H1 (cell line): ENCODE data around the gene LGI4. TPM values are rescaled to one million over a fixed set of nuclear protein-coding genes. Genes with fewer than 3 reads are reported as not detected.
A peak's percentile ranks its signal among the peaks of the same experiment; 100 is the strongest.

Source experiments
- CTCF ChIA-PET: fragments of 300-600 bp; sonication (Branson Sonifier 250); formaldehyde crosslinking; loops from one replicate; lab custom pipeline; 2021; ENCODE audit not compliant: partially characterized antibody; lab: Charles Lee
- POLR2A ChIA-PET: fragments of 300-600 bp; sonication (Branson Sonifier 250); formaldehyde crosslinking; loops from one replicate; lab custom pipeline; 2021; ENCODE audit warnings: inconsistent platforms; ENCODE audit not compliant: partially characterized antibody; lab: Charles Lee
- DNase-seq, 2 experiments: peaks; one replicate each; pipeline versions ENCODE4 v3.0.0 to v3.0.0-alpha.2; 2010 to 2022; ENCODE audit warnings: low spot score in 2 of 2, low read depth in 1 of 2, mixed read lengths in 1 of 2
- FAIRE-seq: peaks from 2 replicates; lab custom pipeline; 2011; peaks lifted over from hg19 to GRCh38; lab: Jason Lieb, UNC
- H2AFZ ChIP-seq: 2 replicates; pipeline ENCODE4 v1.8.1; 2012; ENCODE audit warnings: low read length, inconsistent platforms
- H2AK5ac ChIP-seq: 2 replicates; pipeline ENCODE4 v1.6.1; 2013; ENCODE audit warnings: low read depth, low read length
- H2BK120ac ChIP-seq: replicated peaks from 2 replicates; pipeline ENCODE3; 2013; ENCODE audit warnings: low read depth, low read length, inconsistent platforms
- H2BK12ac ChIP-seq: 2 replicates; pipeline ENCODE4 v1.6.1; 2013; ENCODE audit warnings: low read depth, low read length
- H2BK15ac ChIP-seq: 2 replicates; pipeline ENCODE4 v1.6.1; 2013; ENCODE audit warnings: low read length
- H2BK20ac ChIP-seq: 2 replicates; pipeline ENCODE4 v1.6.1; 2013; ENCODE audit warnings: low read length
- H2BK5ac ChIP-seq: 2 replicates; pipeline ENCODE4 v1.6.1; 2013; ENCODE audit warnings: low read depth, low read length
- H3K14ac ChIP-seq: 2 replicates; pipeline ENCODE4 v1.6.1; 2013; ENCODE audit warnings: inconsistent platforms; ENCODE audit not compliant: insufficient read length
- H3K18ac ChIP-seq: 2 replicates; pipeline ENCODE4 v1.6.1; 2013; ENCODE audit warnings: low read length; ENCODE audit errors: extremely low read depth
- H3K23ac ChIP-seq: 2 replicates; pipeline ENCODE4 v1.6.1; 2013; ENCODE audit warnings: inconsistent platforms; ENCODE audit not compliant: insufficient read length
- H3K23me2 ChIP-seq: 2 replicates; pipeline ENCODE4 v1.6.1; 2013; ENCODE audit warnings: low read depth, low read length
- H3K27ac ChIP-seq: 2 replicates; pipeline ENCODE4 v1.6.1; 2011; ENCODE audit warnings: low read depth, low read length, inconsistent platforms
- H3K27me3 ChIP-seq, 4 experiments: replicated peaks in 1 of 4; 1 replicate in 1 of 4; 2 replicates in 3 of 4; pipeline versions ENCODE4 v1.6.1 to v1.8.1; 2011 to 2013; ENCODE audit warnings: low read length in 3 of 4, mild to moderate bottlenecking in 3 of 4, inconsistent platforms in 2 of 4, mixed read lengths in 2 of 4, moderate library complexity in 1 of 4; ENCODE audit not compliant: control insufficient read depth in 3 of 4, insufficient read depth in 3 of 4; ENCODE audit errors: extremely low read depth in 1 of 4
- H3K36me3 ChIP-seq, 4 experiments: 2 replicates each; pipeline versions ENCODE4 v1.6.1 to v1.8.1; 2011 to 2013; ENCODE audit warnings: mild to moderate bottlenecking in 4 of 4, low read length in 3 of 4, moderate library complexity in 2 of 4, control low read depth in 1 of 4, inconsistent platforms in 1 of 4; ENCODE audit not compliant: insufficient read depth in 4 of 4, control insufficient read depth in 2 of 4
- H3K4ac ChIP-seq: replicated peaks from 2 replicates; pipeline ENCODE3; 2013; ENCODE audit warnings: low read length, low read depth, mixed read lengths, inconsistent platforms; ENCODE audit not compliant: insufficient read length
- H3K4me1 ChIP-seq, 4 experiments: replicated peaks in 1 of 4; 1 replicate in 1 of 4; 2 replicates in 3 of 4; pipeline versions ENCODE4 v1.6.1 to v1.8.1; 2011 to 2013; ENCODE audit warnings: low read length in 3 of 4, inconsistent platforms in 2 of 4, mixed read lengths in 1 of 4; ENCODE audit not compliant: insufficient read depth in 4 of 4, control insufficient read depth in 3 of 4
- H3K4me2 ChIP-seq, 2 experiments: 2 replicates each; pipeline versions ENCODE4 v1.6.1 to v1.8.1; 2011 to 2013; ENCODE audit warnings: low read depth in 2 of 2, low read length in 2 of 2, control low read depth in 1 of 2, inconsistent platforms in 1 of 2, mild to moderate bottlenecking in 1 of 2; ENCODE audit not compliant: insufficient read depth in 1 of 2
- H3K4me3 ChIP-seq, 4 experiments: fragments of 200-600, 300-600 bp in 1 of 4; sonication (generic), shearing (Covaris generic), sonication (Bioruptor Twin) in 1 of 4; 2 replicates each; pipeline versions ENCODE4 v1.5.1 to v1.8.1; 2011 to 2016; ENCODE audit warnings: low read length in 4 of 4, low read depth in 3 of 4, control low read depth in 2 of 4, inconsistent platforms in 2 of 4, mild to moderate bottlenecking in 2 of 4, mixed read lengths in 1 of 4, moderate library complexity in 1 of 4; ENCODE audit not compliant: insufficient read depth in 2 of 4; ENCODE audit errors: extremely low read depth in 1 of 4
- H3K56ac ChIP-seq: replicated peaks from 2 replicates; pipeline ENCODE3; 2013; ENCODE audit warnings: low read depth, mild to moderate bottlenecking, mixed read lengths, low read length, inconsistent platforms; ENCODE audit not compliant: insufficient read length
- H3K79me1 ChIP-seq: 2 replicates; pipeline ENCODE4 v1.6.1; 2013; ENCODE audit warnings: low read depth, low read length, control low read depth
- H3K79me2 ChIP-seq, 2 experiments: 2 replicates each; pipeline versions ENCODE4 v1.6.1 to v1.8.1; 2012 to 2013; ENCODE audit warnings: low read length in 2 of 2, mild to moderate bottlenecking in 2 of 2, inconsistent platforms in 1 of 2; ENCODE audit not compliant: insufficient read depth in 2 of 2, control insufficient read depth in 1 of 2
- H3K9ac ChIP-seq, 4 experiments: replicated peaks in 1 of 4; 1 replicate in 1 of 4; 2 replicates in 3 of 4; pipeline versions ENCODE4 v1.6.1 to v1.8.1; 2011 to 2013; ENCODE audit warnings: low read depth in 3 of 4, low read length in 3 of 4, control low read depth in 2 of 4, mild to moderate bottlenecking in 2 of 4, moderate library complexity in 2 of 4, inconsistent platforms in 1 of 4; ENCODE audit errors: extremely low read depth in 1 of 4
- H3K9me3 ChIP-seq, 2 experiments: 2 replicates each; pipeline versions ENCODE4 v1.6.1 to v1.8.1; 2012 to 2013; ENCODE audit warnings: mild to moderate bottlenecking in 2 of 2, moderate library complexity in 2 of 2, control low read depth in 1 of 2, inconsistent platforms in 1 of 2, low read depth in 1 of 2, low read length in 1 of 2, mixed read lengths in 1 of 2; ENCODE audit not compliant: insufficient read depth in 2 of 2
- H4K20me1 ChIP-seq, 2 experiments: replicated peaks in 1 of 2; 2 replicates each; pipeline versions ENCODE3 to v1.8.1; 2011 to 2013; ENCODE audit warnings: inconsistent platforms in 2 of 2, low read length in 2 of 2, mild to moderate bottlenecking in 1 of 2; ENCODE audit not compliant: insufficient read depth in 2 of 2, control insufficient read depth in 1 of 2
- H4K5ac ChIP-seq: 2 replicates; pipeline ENCODE4 v1.6.1; 2013; ENCODE audit warnings: low read length, low read depth, mixed read lengths, inconsistent platforms; ENCODE audit not compliant: insufficient read length
- H4K8ac ChIP-seq: 2 replicates; pipeline ENCODE4 v1.8.0; 2013; ENCODE audit warnings: mild to moderate bottlenecking, moderate library complexity, low read length, inconsistent platforms; ENCODE audit not compliant: insufficient read depth; ENCODE audit errors: extremely low read depth
- H4K91ac ChIP-seq: replicated peaks from 2 replicates; pipeline ENCODE3; 2013; ENCODE audit warnings: low read length, mixed read lengths, inconsistent platforms; ENCODE audit not compliant: insufficient read length
- CHD2 ChIP-seq: IDR thresholded peaks from 2 replicates; pipeline ENCODE4 v1.6.1; 2012; ENCODE audit warnings: low read length, improper control_type of control experiment
- CTCF ChIP-seq, 3 experiments: IDR thresholded peaks; 1 replicate in 2 of 3; 2 replicates in 1 of 3; pipeline versions ENCODE4 v1.5.1 to v1.6.1; 2011; ENCODE audit warnings: low read length in 3 of 3, mild to moderate bottlenecking in 3 of 3, inconsistent platforms in 2 of 3, low read depth in 1 of 3, moderate library complexity in 1 of 3; ENCODE audit not compliant: insufficient read depth in 1 of 3; ENCODE audit errors: control extremely low read depth in 1 of 3
- EP300 ChIP-seq, 2 experiments: IDR thresholded peaks; 1 replicate in 1 of 2; 2 replicates in 1 of 2; pipeline ENCODE4 v1.6.1; 2011 to 2012; ENCODE audit warnings: low read depth in 2 of 2, low read length in 2 of 2, mild to moderate bottlenecking in 2 of 2, borderline replicate concordance in 1 of 2, inconsistent platforms in 1 of 2, moderate library complexity in 1 of 2
- HDAC2 ChIP-seq, 2 experiments: fragments of 300-600 bp in 1 of 2; sonication (generic) in 1 of 2; IDR thresholded peaks; 2 replicates each; pipeline ENCODE4 v1.6.1; 2011 to 2012; ENCODE audit warnings: low read depth in 2 of 2, low read length in 2 of 2, mild to moderate bottlenecking in 2 of 2, moderate library complexity in 2 of 2, borderline replicate concordance in 1 of 2, inconsistent platforms in 1 of 2
- MAX ChIP-seq: IDR thresholded peaks from 2 replicates; pipeline ENCODE4 v1.6.1; 2012; ENCODE audit warnings: inconsistent platforms
- WGBS, 2 experiments: shearing (Covaris generic) in 1 of 2; methylation state at CpG; one replicate each; pipeline versions ENCODE4 v1.1.6 to v1.1.7; 2013 to 2015; ENCODE audit warnings: low lambda C conversion rate in 2 of 2, mixed read lengths in 2 of 2, inconsistent platforms in 1 of 2, low coverage in 1 of 2, missing lambda C conversion rate in 1 of 2; ENCODE audit not compliant: insufficient replicate concordance in 2 of 2, insufficient coverage in 1 of 2, insufficient read length in 1 of 2; ENCODE audit errors: extremely low coverage in 1 of 2, missing lambda C conversion rate in 1 of 2; 5-methylcytosine and 5-hydroxymethylcytosine counted together
- polyA plus RNA-seq, 7 experiments: library from polyadenylated mRNA; depleted of rRNA in 3 of 7; stranded (reverse) in 5 of 7; unstranded in 2 of 7; fragments of >200 nt in 5 of 7; fragments of 200-250 nt in 2 of 7; gene quantifications; 1 replicate in 5 of 7; 2 replicates in 1 of 7; 4 replicates in 1 of 7; pipeline versions ENCODE4 v1.2.1 to v1.2.3, GENCODE V29; 2011 to 2013; ENCODE audit warnings: missing spikeins in 2 of 7, mixed read lengths in 2 of 7
- total RNA-seq: library from RNA; stranded (reverse); fragmentation: NEBNext Ultra II Directional; extraction: Animal tissue kit (Norgen Biotek cat#: 25700); gene quantifications from 2 replicates; pipeline ENCODE4 v1.2.1, GENCODE V29; 2021

LGI4 gene
- total and polyA plus RNA-seq, 2 of the 8 experiments (the other 6 are each of a cell fraction or from before 2014, with no cell fraction given), result 2.0 to 8.2 TPM

DNA sequence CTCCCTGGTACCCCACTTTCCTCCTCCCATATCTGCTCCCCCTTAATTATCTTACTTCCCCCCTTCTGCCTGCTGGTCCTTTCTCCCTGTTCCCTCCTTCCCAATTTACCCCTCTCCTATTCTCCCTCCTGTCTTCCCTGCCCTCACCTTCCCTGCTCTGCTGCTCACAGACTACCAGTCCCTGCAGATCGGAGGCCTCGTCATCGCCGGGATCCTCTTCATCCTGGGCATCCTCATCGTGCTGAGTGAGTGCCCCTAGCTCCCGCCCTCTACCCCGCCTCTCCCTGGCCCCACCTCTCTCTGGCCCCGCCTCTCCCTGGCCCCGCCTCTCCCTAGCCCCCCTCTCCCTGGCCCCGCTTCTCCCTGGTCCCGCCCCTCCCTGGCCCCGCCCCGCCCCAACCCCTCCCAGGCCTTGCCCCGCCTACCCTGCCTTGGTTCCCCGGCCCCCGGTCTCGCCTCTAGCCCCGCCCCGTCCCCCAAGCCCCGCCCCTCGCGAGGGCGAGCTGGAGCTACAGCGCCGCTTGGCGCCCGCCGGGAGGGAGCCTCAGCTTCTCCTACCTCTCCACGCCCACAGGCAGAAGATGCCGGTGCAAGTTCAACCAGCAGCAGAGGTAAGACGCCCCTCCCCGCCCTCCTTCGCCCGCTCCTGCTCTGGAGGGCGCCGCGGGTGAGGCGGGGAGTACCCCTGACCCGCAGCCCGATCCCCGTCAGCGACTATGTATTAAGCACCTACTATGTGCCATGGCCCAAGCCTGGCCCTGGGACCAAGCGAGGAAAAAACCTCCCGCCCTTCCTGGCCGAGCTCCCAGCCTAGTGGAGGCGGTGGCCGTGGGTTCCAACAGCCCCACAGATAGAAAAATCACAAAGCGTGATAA, 6.3 kb upstream of the LGI4 start:
- Histone ChIP-seq H3K36me3 (no peaks in the 10 kb centered on the region), H3K23ac (no peak overlapping the region), H2AFZ (no peak overlapping the region), H4K5ac (no peak overlapping the region), H2BK15ac (peak overlapping the region; percentile 88; the same call in 1 of the 2 replicates), H3K9me3 (no peaks in the 10 kb centered on the region), H3K4me3 (peak overlapping the region; percentile 12 to 68 (median 50)), H2BK12ac (peak overlapping the region; percentile 75; the same call in 1 of the 2 replicates), H4K91ac (peak overlapping the region; percentile 70), H2BK120ac (peak overlapping the region; percentile 16), H3K27me3 (peaks cover 0 to 18% (median 8%) of the 10 kb centered on the region in 4 experiments; a peak in 5 of 7 replicates), H3K79me1 (no peaks in the 10 kb centered on the region), H3K4me1 (peaks cover 5 to 32% (median 25%) of the 10 kb centered on the region in 4 experiments), H3K56ac (peak overlapping the region; percentile 77), H3K27ac (no peak overlapping the region), H2BK20ac (no peak overlapping the region), H3K4me2 (peak overlapping the region; percentile 78 to 89), H3K18ac (peak overlapping the region; percentile 48), H2AK5ac (peak overlapping the region; percentile 65; the same call in 1 of the 2 replicates), H3K23me2 (peaks cover 20% of the 10 kb centered on the region; the same call in 1 of the 2 replicates), H4K8ac (no peak overlapping the region; the same call in 1 of the 2 replicates), H3K14ac (no peak overlapping the region), H3K9ac (no peak overlapping the region; a peak in 1 of 7 replicates), H2BK5ac (peak overlapping the region; percentile 10; the same call in 1 of the 2 replicates), H3K4ac (peak overlapping the region; percentile 93), H4K20me1 (peaks cover 0 to 3% of the 10 kb centered on the region in 2 experiments), H3K79me2 (no peaks in the 10 kb centered on the region)
- ChIA-PET CTCF (interaction anchor here (0.6 to 10.2 kb wide), 38 partner anchors 9 to 280 kb away, joined by 3 to 154 read pairs (median 4); partner anchors contain the start of genes FXYD3 and FXYD5), POLR2A (interaction anchor here (0.8 to 4.8 kb wide), 17 partner anchors 13 to 369 kb away, joined by 3 to 67 read pairs (median 4); partner anchors contain the start of gene FXYD5)
- FAIRE-seq (no peak), DNase-seq (peak; percentile 86 to 98)
- WGBS, 2 experiments, result 9% methylated on average over 10 of the region's 48 CpGs; no CpG with 5 or more reads in 1 of the 2 experiments
- TF ChIP-seq CTCF (IDR thresholded peaks at IDR 0.05; ENCODE audit: control extremely low read depth in 1 of 3, insufficient read depth in 1 of 3, low read depth in 1 of 3, low read length in 3 of 3), result peak; percentile 44 to 65 (median 61)
- TF ChIP-seq CHD2, result no peak
- TF ChIP-seq EP300 (IDR thresholded peaks at IDR 0.05; ENCODE audit: borderline replicate concordance in 1 of 2, low read depth in 2 of 2, low read length in 2 of 2), result no peak
- TF ChIP-seq MAX, result peak; percentile 53
- TF ChIP-seq HDAC2 (IDR thresholded peaks at IDR 0.05; ENCODE audit: borderline replicate concordance in 1 of 2, low read depth in 2 of 2, low read length in 2 of 2), result no peak
